Measurements from ENCODE around the gene MYL2.
"Not testable (repeated sequence)": the region's sequence is repeated elsewhere in the genome, so short reads cannot be mapped to it uniquely, and the experiment has no call there.

Gene MYL2, protein sequence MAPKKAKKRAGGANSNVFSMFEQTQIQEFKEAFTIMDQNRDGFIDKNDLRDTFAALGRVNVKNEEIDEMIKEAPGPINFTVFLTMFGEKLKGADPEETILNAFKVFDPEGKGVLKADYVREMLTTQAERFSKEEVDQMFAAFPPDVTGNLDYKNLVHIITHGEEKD

GRCh38 chr12:110920324-110920910 lies at the start of gene MYL2:
TSS of gene MYL2 (minus strand) at chr12:110920579. CDS start at chr12:110920529, 50 bp downstream.
- no peak for FAIRE-seq

DNA sequence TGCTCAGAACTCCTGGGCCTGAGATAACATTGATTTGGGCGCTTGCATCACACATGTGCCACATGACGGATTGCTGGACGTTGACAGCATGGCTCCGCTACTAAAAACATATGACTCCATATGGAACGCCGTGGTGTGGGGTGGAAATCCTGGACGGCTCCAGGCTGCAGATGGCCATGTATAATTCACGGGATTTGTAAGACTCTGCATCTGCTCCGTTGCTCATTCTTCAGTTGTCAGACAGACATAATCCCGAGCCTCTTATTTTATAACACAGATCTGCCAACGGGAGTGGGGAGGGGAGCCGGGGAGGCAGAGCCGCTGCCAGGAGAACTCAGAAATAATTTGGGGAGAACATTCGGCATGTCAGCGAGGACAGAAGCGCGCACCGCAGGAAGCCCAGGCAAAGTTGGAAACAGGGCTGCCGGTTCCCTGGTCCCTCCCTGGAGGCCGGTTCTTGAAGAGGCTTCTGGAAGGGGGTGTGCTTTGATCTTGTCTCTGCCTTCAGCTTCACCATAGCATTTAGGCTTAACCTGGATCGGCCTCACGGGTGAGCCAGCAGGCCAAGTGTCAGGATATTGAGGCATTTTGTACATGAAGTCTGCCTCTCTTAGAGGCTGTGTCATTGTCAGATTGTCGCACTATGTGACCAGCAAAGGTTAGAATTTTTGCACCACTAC lies 45.8 kb upstream of the MYL2 start:
- FAIRE-seq, result no peak

DNA sequence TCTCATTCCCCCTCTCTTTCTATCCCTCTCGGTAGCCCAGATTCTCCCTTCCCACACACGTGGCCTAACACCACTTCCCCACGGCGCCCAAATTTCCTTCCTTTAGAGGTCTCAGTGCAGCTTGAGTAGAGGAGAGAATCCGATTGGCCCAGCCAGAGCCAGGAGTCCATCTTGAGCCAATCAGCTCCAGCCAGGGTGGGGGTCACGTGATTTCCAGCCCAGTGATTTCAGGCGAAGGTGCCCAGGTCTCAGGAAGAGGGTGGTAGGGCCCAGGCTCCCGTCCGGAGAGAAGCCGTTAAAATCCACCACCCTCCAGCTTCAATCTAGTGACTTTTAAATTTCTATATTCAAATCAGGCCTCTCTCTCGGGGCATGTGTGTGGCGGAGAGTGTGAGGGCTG lies 45.2 kb upstream of the MYL2 start:
- no peak for FAIRE-seq

GRCh38 chr12:110960795-110961194 lies 40.4 kb upstream of the MYL2 start:
- no peak for FAIRE-seq

DNA sequence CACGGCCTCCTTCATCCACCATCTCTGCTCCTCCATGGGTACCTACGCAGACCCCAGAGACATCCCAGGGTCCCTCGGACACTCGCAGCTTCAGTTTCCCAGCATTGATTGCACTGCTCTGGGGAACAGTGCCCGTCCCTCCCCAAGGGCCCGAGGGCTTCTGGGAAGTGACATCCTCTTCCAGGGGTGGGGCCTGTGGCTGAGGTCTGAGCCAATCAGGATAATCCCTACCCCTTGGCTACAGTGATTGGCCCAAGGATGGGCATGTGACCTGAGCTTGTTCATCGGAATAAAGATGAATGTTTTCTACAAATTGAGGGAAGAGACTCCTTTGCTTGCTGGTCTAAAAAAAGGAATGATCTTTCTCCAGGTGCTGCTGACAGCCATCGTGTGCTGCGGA lies 37.3 kb upstream of the MYL2 start:
- FAIRE-seq, result no peak

DNA sequence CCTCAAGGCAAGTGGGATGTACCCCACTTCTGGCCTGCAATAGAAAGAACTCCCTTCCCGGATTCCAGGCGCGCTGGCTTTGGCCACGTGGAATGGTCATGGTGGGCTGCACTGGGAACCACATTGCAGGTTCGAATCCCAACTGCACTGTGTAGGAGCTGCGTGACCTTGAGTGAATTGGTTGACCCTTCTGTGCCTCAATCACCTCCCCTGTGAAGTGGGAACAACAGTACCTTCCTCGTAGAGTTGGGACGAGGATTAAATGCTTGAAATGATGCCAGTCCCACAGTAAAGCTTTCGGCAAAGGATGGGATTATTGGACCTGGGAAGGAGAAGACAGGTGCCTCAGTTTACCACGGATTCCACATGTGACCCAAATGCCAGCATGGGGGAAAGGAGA lies 36.8 kb upstream of the MYL2 start:
- FAIRE-seq, result no peak

GRCh38 chr12:110950867-110951266 lies 30.5 kb upstream of the MYL2 start:
- not testable (repeated sequence) for FAIRE-seq

- FAIRE-seq, result not testable (repeated sequence)
Observed at GRCh38 chr12:110950466-110950865, 30.1 kb upstream of the MYL2 start.

DNA sequence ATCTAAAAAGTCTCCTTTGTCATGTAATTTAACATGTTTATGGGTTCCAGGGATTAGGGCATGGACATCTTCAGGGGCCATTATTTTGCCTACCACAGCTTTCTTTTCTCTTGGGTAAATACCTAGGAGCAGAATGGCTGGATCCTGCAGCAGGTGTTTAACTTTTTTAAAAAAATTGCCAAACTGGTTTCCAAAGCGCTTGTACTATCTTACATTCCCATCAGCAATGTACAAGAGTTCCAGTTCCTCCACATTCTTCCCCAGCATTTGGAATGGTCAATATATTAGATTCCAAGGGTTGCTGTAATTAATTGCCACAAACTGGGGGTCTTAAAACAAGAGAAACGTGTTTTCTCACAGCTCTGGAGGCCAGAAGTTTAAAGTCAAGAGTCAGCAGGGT lies 27.7 kb upstream of the MYL2 start:
- FAIRE-seq, result no peak

GRCh38 chr12:110943373-110943772 lies 23.0 kb upstream of the MYL2 start:
- no peak for FAIRE-seq

- FAIRE-seq, result no peak
Observed at GRCh38 chr12:110941391-110941790, 21.0 kb upstream of the MYL2 start.

DNA sequence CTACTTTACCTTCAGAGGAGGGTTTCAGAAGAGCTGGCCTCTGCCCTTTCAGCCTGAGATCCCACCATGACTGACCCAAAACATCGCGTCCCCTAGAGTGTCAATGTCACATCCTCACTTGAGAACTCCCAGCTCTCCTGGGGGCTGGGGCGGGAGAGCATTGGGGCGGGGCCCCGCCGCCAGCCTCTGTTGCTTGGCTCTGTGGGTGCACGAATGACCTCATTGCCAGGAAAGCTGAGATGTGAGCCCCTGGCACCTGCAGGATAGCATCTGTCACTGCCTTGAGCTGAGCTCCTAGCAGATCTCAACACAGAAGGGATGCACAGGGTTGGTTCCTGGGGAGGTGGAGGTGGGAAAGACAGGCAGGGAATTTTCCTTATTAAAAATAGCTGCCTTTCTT lies 20.6 kb upstream of the MYL2 start:
- FAIRE-seq, result no peak

DNA sequence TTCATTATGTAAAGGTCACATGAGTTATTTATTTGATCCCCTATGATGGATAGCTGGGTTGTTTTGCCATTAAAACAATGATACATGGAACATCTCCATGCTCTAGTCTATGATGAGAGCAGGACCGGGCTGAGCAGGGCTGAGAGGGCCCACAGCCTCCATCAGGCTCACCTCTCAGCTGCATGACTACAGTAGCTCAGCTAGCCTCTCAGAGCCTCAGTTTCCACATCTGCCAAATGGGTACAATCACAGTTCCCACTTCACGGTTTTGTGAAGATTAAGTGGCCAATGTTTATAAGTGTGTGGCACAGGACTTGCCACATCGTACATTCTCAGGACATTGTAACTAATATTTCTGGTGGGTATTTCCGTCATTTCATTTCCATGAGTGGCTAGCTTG lies 19.9 kb upstream of the MYL2 start:
- FAIRE-seq, result no peak

DNA sequence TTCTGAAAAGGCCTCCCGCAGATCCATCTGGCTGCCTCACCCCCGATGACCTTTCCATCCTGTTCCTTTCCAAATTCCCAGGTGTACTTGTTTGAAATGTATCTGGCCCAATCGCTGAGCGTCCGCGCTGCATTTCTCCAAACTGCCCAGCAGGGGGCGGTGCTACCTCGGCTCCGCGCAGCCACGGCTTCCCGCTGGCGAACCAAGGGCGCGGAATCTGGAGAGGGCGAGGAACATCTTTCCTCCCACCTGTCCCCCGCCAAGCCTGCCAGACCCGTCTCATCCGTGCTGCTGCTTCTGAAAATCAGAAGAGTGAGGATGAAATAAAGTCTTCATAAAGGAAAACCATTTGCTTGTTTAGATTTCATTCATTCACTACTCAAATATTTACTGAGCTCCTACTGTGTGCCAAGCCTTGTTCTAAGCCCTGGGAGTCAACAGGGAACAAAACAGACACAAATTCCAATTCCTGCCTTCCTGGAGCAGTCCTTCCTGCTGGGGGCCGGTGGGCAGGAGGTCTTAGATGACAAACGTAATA lies 16.8 kb upstream of the MYL2 start:
- FAIRE-seq, result no peak

- FAIRE-seq, result no peak
Observed at GRCh38 chr12:110936367-110937103, 16.2 kb upstream of the MYL2 start.

GRCh38 chr12:110935588-110935987 lies 15.2 kb upstream of the MYL2 start:
- no peak for FAIRE-seq

GRCh38 chr12:110934093-110934852 lies 13.9 kb upstream of the MYL2 start:
- no peak for FAIRE-seq

DNA sequence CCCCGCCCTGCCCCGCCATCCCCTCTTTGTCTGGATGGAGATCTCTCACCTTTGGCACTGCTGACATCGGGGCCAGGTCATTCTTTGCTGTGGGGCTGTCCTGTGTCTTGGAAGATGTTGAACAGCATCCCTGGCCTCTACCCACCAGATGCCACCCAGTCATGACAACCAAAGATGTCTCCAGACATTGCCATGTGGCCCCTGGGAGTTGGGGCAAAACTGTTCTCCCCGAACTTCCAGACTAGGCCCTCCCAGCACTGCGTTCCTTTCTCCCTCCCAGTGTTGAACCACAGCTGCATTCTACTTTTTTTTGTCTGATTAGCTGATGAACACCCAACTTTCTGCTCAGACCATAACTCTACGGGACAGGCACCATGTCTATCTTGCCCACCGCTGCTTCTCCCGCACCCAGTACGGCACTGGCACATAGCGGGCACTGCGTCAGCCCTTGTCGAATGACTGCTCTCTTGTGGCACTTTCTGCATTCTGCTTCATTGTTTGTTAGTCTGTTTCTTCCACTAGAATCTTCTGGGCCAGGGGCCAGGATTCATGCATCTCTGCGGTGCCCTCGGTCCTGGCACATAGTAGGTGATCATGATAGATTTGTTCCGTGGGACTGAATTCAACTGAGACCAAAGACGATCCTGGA lies 13.1 kb upstream of the MYL2 start:
- FAIRE-seq, result no peak

- no peak for FAIRE-seq
Observed at GRCh38 chr12:110932046-110932445, 11.7 kb upstream of the MYL2 start.

- no peak for FAIRE-seq
Observed at GRCh38 chr12:110931315-110931728, 10.9 kb upstream of the MYL2 start.

GRCh38 chr12:110930348-110931314 lies 10.3 kb upstream of the MYL2 start:
- FAIRE-seq, result no peak

All from A204.1 (cell line).